Eye (tissue), 1 donor: ENCODE results near the gene PDCD1.
"Not testable (repeated sequence)": the region's sequence is repeated elsewhere in the genome, so short reads cannot be mapped to it uniquely, and the experiment has no call there.

ENCODE experiments used
- DNase-seq: peaks from one replicate; pipeline ENCODE4 v3.0.0-alpha.2; 2015

The PDCD1 gene

DNA sequence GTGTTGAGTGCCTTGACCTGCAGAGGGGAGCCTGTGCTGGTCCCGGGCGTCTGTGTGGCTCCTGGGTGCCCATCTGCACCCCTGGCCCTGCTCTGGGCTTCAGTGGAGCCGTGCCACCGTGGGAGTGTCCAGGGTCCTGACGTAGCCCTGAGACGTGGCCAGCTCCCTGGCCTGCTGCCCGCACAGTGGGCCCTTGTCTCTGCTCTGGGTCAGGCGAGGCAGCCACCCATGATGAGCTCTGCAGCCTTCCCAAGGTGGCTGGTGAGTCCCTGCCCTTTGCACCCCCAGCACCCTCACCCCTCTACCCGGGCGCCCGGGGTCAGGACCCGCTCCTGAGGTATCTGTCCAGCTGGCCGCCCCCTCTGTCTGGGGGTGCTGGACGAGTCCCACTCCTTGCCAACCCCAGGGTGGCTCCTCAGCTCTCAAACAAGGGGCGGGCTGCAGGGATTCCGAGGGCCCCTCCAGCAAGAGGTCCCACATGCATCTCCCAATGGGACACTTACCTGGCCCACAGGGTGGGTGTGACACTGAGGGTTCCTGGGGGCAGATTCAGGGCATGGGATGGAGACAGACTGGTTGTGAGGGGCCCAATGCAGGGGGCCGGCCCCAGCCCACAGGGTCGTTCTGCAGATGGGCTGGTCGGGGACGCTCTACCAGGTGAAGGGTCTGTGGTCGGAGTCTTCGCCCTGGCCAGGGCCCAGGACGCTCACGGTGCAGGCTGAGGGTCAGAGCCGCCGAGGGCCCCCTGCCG, 47.3 kb downstream of the PDCD1 start:
- no peak for DNase-seq

DNA sequence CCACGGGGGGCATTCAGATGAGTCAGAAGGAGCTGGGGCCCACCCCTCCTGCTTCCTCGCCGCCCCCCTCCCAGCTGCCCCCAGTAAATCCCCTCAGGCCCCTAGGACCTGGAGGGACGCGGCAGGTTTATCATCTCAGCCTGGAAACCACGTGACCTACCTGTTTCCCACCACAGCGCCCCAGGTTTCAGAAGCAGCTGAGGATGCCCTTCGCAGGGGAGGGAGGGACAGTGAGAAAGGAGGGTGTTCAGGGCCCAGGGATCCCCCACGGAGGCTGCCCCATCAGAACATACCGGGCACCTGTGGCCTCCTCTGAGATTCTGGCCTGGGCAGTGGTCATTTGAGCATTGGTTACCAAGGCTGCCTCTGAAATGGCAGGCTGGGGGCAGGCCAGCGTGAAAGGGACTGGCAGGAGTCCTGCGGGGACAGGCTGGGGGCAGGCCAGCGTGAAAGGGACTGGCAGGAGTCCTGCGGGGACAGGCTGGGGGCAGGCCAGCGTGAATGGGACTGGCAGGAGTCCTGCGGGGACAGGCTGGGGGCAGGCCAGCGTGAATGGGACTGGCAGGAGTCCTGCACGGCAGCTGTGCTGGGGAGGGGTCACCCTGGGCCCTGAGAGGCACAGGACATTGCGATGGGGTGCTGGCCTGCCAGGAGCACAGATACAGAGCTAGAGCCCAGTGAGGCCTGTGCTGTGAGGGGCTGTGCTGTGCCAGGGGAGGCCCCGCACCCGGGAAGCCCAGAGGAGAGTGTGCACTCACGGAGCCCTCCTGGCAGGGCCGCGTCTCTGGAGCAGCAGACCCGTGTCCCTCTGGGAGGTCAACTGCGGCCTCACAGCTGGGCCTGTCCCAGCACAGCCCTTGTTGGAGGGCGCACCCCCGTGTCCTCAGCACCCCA, 48.1 kb downstream of the PDCD1 start:
- no peak for DNase-seq

DNA sequence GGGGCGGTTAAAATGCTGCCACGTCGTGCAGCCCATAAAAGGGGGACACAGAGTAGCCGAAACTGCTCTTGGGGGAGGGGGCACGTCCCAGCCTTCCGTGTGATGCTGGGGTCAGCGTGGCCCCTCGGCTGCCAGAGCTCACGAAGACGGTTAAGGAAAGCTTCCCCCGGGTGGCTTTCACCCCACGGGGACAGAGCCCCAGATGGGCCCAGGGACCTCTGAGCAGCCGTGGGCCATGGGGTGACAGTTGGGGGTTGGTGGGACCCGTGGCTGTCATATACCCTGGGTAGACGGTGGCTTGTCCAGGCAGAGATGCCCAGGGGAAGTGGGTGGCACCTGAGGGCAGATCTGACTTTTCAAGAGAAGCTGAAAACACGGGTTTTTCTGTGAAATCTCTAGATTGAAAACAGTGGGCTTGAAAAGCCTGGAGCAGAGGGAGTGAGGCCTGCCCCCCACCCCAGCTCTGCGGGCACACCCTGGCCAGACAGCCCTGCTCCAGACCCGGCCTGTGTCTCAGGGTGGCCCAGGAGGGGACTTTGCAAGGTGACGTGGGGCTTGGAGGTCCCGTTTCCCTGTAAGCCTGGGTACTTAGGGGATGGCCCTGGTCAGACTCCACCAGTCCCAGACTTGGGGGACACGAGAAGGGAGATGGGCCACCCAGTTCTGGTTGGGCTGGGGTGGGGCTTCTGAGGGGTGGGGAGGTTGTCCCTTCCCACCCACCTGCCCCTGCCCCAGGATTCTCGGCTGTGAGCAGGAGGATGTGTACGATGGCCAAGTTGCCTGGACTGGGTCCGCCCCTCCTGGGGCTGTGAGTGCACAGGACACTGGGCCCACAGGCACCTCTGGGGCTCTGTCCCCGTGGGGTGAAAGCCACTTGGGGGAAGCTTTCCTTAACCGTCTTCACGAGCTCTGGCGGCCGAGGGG, 49.0 kb downstream of the PDCD1 start:
- DNase-seq, result no peak

DNA sequence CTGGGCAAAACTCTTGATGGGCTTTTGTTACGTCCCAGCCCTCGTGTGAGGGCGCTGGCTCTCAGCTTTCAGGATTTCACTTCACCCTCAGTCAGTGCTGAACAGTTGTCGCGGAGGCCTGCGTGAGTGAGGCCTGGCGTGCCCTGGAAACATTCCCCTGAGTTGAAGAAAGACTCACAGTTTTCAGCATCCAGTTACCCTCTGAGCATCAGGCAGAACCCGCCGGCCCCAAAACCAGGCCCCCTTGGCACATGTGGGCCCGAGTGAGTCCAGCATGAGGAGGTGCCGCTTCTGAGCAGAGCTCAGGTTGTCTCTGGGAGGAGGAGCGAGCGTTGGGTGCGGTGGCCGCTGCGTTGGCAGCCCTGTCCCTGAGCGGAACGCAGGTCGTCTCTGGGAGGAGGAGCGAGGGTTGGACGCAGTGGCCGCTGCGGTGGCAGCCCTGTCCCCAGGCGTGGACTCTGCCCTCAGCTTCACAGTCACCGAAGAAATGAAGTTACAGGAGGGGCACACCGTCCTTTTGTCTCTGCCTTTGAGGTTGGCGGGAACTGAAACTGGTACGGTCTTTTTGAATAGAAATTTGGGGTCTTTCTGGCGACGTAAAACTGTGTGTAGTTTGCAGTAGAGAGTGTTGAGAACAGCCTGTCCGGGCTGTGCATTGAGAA, 49.8 kb downstream of the PDCD1 start, which contains the start of gene NEU4:
TSS of gene NEU4 (plus strand) at position 473 of the 662 bp plus-strand sequence. CDS start 5,292 bp downstream, outside the sequence.
- peak; percentile 60 for DNase-seq

DNA sequence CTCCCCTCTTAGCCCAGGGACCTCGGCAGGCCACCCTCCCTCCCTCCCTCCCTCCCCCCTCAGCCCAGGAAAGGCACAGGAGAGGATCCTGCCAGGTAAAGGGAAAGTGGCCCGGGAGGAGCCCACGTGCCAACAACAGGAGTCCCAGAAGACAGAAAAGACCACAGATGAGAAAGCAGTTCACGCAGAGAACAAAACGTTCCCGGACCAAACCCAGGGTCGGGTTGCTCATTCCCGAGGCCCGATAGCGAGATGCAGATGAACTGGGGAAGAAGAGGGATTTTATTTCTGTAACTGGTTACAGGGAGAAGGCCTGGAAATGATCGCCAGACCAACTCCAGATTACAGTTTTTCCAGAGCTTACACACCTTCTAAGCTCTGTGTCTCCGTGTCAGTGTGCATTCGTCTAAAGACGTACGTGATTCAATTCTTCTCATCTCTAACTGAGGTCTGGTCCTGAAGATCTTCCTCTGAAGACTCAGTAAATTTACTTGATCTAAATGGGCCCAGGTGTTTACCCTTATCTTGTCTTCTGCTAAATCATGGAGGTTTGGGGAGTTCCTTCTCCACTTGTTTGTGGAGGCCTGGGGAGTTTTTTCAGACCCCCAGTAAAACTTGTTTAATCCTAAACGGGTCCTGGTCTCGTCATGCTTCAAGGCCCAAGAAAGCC, 50.5 kb downstream of the PDCD1 start:
- DNase-seq, result peak; percentile 66

DNA sequence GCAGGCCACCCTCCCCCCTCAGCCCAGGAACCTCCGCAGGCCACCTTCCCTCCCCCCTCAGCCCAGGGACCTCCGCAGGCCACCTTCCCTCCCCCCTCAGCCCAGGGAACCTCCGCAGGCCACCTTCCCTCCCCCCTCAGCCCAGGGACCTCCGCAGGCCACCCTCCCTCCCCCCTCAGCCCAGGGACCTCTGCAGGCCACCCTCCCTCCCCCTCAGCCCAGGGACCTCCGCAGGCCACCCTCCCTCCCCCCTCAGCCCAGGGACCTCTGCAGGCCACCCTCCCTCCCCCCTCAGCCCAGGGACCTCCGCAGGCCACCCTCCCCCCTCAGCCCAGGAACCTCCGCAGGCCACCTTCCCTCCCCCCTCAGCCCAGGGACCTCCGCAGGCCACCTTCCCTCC, 52.5 kb downstream of the PDCD1 start:
- not testable (repeated sequence) for DNase-seq

DNA sequence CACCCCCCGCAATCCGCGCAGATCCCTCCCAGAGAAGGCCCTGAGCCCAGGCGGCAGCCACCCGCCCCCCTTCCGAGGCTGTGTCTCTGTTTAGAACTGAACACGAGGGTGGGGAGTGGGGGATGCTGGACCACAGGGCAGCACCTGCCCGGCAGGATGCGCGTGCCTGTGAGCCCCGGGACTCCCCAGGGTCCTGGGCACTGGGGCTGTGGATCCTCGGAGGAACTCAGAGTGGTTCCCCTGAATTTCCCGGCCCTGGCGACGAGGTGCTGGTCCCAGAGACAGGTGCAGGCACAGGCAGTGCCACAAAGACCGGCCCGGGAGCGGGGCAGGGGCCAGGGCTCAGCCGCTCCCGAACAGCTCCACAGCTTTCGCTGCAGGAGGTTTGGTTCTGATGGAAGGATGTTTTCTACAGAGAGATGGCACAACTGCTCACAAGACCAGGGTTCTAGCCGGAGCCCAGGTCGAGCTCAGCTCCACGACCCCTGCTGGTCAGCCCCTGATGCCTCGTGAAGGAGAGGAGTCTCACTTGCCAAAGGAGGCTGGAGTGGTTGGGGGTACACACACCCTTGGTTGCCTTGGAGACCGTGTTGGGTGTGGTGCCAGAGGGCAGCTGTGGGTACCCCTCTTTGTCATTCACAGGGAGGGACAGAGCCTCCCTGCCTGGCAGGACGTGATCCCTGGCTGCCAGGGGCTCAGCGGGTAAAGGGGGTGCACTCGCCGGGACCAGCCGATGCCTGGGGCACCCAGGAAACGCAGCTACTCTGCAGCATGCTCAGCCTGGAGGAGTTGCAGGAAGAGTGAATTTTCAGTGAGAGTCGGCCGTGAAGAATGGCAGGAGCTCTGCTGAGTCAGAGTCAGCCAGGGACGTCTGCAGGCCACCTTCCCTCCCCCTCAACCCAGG, 54.1 kb downstream of the PDCD1 start:
- peak; percentile 43 for DNase-seq

DNA sequence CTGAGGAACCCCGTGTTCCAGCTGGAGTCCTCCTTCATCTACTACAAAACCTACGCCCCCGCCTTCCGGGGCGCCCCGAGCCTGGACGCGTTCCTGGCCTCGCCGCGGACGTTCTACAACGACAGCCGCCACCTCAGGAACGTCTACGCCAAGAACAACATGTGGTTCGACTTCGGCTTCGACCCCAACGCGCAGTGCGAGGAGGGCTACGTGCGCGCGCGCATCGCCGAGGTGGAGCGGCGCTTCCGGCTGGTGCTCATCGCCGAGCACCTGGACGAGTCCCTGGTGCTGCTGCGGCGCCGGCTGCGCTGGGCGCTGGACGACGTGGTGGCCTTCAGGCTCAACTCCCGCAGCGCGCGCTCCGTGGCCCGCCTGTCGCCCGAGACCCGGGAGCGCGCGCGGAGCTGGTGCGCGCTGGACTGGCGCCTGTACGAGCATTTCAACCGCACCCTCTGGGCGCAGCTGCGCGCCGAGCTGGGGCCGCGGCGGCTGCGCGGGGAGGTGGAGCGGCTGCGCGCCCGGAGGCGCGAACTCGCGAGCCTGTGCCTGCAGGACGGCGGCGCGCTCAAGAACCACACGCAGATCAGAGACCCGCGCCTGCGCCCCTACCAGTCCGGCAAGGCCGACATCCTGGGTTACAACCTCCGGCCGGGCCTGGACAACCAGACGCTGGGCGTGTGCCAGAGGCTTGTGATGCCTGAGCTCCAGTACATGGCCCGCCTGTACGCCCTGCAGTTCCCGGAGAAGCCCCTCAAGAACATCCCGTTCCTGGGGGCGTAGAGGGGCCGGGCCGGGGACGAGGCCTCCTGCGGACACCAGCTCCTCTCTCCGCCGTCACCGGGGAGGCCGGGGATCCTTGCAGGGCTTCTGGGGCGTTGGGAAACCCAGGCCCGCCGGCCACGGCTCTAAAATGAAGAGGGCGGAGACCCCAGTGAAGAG, 55.0 kb downstream of the PDCD1 start:
- DNase-seq, result peak; percentile 88

DNA sequence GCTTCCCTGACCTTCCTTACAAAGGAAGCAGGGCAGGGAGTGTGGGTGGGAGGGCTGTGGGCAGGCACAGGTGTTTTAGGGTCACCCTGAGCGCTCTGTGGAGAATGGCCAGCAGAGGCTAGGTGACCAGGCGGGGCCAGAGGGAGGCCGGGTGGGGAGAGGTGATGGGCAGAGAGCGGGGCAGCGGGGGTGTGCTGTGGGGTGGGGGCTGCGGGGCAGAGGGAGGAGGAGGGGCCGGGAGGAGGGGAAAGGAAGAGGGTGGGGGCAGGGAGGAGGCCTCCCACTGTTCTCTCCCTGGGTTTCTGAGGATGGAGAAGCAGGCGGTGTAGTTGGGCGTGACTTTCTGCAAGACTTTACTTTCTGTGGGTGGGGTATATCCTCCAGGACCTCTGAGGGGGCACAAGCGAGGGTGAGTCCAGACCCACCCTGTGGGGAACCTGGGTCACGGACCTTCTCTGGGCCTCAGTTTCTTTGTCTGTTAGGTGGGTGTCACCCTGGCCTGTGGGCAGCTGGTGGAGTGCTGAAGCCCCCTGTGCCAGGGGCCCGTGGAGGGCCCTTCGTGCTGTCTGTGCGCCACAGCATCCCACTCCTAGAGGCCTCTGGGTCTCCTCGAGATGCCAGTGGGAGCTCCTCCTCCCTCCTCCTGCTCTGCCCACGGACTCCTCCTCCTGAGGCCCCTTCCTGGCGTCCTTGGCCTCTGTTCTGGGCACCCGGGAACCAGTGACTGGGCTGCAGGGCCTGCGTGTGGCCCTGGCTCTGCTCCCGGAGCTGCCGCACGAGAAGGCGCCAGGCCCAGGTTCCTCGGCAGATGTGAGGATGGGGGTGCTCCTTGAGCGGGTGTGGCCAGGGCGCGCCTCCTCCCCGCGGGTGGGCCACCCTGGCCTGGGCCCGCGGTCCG, 56.0 kb downstream of the PDCD1 start:
- DNase-seq, result peak; percentile 19

DNA sequence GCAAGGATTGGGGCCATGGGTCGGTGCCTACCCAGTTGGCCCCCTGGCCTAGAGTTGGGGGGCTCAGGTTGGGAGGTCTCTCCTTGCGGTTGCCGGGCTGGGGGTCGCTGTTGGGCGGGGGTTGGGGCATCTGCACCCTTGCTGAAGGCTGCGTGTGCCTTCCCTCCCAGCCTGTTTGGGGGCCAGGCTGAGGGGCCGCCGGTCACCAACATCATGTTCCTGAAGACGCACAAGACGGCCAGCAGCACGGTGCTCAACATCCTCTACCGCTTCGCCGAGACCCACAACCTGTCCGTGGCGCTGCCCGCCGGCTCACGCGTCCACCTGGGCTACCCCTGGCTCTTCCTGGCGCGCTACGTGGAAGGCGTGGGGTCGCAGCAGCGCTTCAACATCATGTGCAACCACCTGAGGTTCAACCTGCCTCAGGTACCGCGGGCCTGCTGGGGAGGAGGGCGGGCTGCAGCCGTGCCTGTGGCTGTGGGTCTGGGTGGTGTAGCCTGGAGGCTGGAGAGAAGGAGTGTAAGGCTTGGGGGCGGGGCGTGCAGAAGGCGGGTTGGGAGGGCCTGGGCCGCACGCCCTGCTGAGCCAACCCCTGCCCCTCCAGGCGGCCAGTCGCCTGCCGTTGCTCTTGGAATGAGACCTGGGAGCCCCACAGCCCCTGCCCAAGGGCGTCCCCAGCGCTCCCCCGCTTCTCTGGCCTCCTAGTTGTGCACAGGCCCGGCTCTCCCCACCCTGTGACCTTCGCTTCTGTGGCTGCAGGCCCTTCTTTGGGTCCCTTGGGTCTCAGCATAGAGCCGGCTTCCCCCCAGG, 56.9 kb downstream of the PDCD1 start:
- DNase-seq, result no peak

DNA sequence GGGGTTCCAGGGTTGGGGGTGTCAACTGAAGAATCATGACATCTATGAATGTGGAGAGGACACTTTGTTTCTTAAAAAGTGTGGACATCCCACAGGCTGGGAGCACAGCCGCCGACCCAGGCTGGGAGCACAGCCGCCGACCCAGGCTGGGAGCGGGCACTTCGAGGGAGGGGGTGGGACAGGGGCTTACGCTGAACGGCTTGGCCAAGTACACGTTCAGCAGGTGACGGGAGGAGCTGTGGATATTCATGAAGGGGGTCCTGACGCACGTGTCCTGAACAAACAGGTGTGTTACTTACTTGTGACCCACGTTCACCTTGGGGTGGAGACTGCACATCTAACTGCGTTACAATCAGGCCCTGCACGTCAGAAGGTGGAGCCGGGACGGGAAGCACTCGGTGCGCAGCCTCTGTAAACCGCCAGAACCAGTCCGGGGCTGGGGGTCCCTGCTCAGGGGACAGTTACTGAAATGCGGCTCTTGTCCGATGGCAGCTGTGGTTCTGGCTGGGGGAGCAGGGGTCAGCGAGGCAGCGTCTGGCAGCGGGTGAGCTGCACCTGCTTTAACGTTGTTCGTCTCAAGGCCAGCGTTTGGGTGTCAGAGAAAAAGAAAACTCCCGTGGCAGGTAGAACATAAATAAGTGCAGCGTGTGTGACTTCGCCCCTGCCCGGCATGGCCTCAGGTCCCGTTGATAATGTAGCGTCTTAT, 58.3 kb downstream of the PDCD1 start:
- not testable (repeated sequence) for DNase-seq
